ENCODE data around the gene ACOT4. TPM values are rescaled to one million over a fixed set of nuclear protein-coding genes. Genes with fewer than 3 reads are reported as not detected.

Gene ACOT4
- total RNA-seq, 1 donor from 2014 or later, result 0.77 TPM

DNA sequence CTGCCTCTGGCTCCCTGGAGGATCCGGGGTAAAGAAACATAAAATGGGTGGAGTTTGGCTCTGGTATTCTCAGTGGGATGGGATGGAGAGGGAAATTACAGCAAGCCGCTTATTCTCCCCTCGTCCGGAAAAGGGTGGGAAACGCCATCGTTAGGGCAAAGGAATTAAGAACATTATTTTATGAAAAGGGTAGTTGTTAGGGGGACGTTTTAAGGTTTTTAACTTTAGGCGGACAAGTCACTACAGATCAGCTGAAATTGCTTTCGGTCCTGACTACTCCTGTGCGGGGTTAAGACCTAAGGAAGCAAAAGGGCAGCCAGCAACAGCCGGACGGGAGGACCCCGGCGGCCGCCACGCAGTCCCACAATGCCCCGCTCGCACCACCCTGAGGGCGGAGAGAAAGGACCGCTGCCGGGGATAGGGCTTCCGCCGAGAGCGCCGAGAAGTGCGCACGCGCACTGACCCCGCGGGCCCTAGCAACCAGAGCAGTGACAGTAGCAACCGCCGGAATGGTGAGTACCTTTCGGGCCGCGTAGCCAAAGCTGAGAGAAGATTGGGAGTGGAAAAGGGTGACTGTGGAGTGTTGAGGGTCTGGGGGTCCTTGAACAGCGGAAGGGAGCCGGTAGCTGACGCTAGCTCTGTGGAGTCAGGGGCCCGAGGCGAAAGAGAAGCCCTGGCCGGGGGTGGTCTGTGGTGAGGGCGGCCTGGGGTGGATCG, 53.0 kb downstream of the ACOT4 start, which contains the start of gene DNAL1:
DNAL1 (plus strand) TSS at position 456 of the 717 bp plus-strand sequence; CDS start at position 510, 54 bp downstream.
- DNase-seq, result peak; percentile 95

DNA sequence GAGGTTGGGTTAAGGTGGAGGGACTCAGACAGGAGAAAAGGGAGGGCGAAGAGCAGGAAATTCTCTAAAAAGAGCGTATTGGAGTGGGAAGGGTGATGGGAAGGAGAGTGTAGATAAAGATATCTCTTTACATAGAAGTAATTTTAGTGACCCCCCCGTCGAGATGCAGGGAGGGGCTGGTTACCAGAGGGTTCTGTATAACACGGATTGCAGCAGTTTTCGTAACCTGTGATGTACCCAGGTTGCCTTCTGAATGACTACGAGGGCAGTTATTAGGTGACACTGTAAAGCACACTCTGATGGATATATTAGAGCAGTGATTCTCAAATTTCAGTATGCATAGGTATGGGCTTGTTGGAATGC, 53.6 kb downstream of the ACOT4 start:
- H3K27ac ChIP-seq (replicated peaks), result peak overlapping the region; percentile 94
- H3K36me3 ChIP-seq, result no peaks in the 10 kb centered on the region
- DNase-seq, result no peak
- peaks cover 19% of the 10 kb centered on the region for H3K4me1 ChIP-seq
- no peaks in the 10 kb centered on the region for H3K9me3 ChIP-seq (replicated peaks)
- TF ChIP-seq, protein P1, sequence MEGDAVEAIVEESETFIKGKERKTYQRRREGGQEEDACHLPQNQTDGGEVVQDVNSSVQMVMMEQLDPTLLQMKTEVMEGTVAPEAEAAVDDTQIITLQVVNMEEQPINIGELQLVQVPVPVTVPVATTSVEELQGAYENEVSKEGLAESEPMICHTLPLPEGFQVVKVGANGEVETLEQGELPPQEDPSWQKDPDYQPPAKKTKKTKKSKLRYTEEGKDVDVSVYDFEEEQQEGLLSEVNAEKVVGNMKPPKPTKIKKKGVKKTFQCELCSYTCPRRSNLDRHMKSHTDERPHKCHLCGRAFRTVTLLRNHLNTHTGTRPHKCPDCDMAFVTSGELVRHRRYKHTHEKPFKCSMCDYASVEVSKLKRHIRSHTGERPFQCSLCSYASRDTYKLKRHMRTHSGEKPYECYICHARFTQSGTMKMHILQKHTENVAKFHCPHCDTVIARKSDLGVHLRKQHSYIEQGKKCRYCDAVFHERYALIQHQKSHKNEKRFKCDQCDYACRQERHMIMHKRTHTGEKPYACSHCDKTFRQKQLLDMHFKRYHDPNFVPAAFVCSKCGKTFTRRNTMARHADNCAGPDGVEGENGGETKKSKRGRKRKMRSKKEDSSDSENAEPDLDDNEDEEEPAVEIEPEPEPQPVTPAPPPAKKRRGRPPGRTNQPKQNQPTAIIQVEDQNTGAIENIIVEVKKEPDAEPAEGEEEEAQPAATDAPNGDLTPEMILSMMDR (IDR thresholded peaks at IDR 0.05; ENCODE audit: borderline replicate concordance), result no peak
- no peaks in the 10 kb centered on the region for H3K27me3 ChIP-seq (ENCODE audit: low read depth)
- peak overlapping the region; percentile 84 for H3K4me3 ChIP-seq
- intact Hi-C loops (cut with micrococcal nuclease), result no loop called here

More for the DNA sequence above, 53.0 kb downstream of the ACOT4 start, which contains the start of gene DNAL1:
- Histone ChIP-seq H3K27me3 (ENCODE audit: low read depth) (no peaks in the 10 kb centered on the region), H3K4me1 (peaks cover 19% of the 10 kb centered on the region), H3K36me3 (no peaks in the 10 kb centered on the region), H3K27ac (replicated peaks) (peak within 1 kb of the TSS; percentile 94), H3K9me3 (replicated peaks) (no peaks in the 10 kb centered on the region), H3K4me3 (peak within 1 kb of the TSS; percentile 84)
- TF ChIP-seq, protein P1 (IDR thresholded peaks at IDR 0.05; ENCODE audit: borderline replicate concordance), result peak; percentile 17
- intact Hi-C loops (cut with micrococcal nuclease), result no loop called here

Other genes starting within 250 kb of the ACOT4 start
- gene NUMB, start 133.3 kb upstream of the ACOT4 start, total RNA-seq, result 32.1 TPM
- 8.1 TPM for gene RIOX1, start 100.9 kb upstream of the ACOT4 start, total RNA-seq
- gene ACOT1, start 54.7 kb upstream of the ACOT4 start, total RNA-seq, result 20.3 TPM
- 0.38 TPM for gene HEATR4, start 32.9 kb upstream of the ACOT4 start, total RNA-seq
- gene ACOT2, start 22.7 kb upstream of the ACOT4 start, total RNA-seq, result 191 TPM
- gene ACOT6, start 20.6 kb downstream of the ACOT4 start, total RNA-seq, result not detected
- gene DNAL1, start 53.1 kb downstream of the ACOT4 start, total RNA-seq, result 15.2 TPM
- gene PNMA1, start 122.5 kb downstream of the ACOT4 start, total RNA-seq, result 19.2 TPM

Data from left ventricle myocardium inferior (tissue), 1 donor.